Ovary (tissue), 9 donors: ENCODE measurements around the gene CR1L. TPM values are rescaled to one million over a fixed set of nuclear protein-coding genes. Genes with fewer than 3 reads are reported as not detected.
A peak's percentile ranks its signal among the peaks of the same experiment; 100 is the strongest.

Source experiments
- DNase-seq, 5 donors: peaks; one replicate each; pipeline ENCODE4 v3.0.0-alpha.2; 2019 to 2020
- H3K27ac ChIP-seq, 2 donors: fragments of 200-600 bp; one replicate each; pipeline versions ENCODE4 v1.5.1 to v1.8.0; 2019 to 2022
- H3K27me3 ChIP-seq: fragments of 200-600 bp; one replicate; pipeline ENCODE4 v1.8.0; 2022
- H3K36me3 ChIP-seq: fragments of 200-600 bp; sonication (generic); one replicate; pipeline ENCODE4 v1.5.1; 2019
- H3K4me1 ChIP-seq: one replicate; pipeline ENCODE4 v1.8.1; 2013; ENCODE audit warnings: mild to moderate bottlenecking, moderate library complexity; ENCODE audit not compliant: insufficient read depth
- H3K4me3 ChIP-seq: fragments of 200-600 bp; sonication (generic); one replicate; pipeline ENCODE4 v1.5.1; 2017
- H3K9me3 ChIP-seq, 2 donors: fragments of 200-600 bp in 1 of 2; sonication (generic) in 1 of 2; one replicate each; pipeline versions ENCODE4 v1.5.1 to v1.8.1; 2013 to 2019; ENCODE audit warnings: mild to moderate bottlenecking in 1 of 2, moderate library complexity in 1 of 2
- EP300 ChIP-seq: sonication (generic); formaldehyde crosslinking; IDR thresholded peaks from one replicate; pipeline ENCODE4 v1.6.1; 2017; ENCODE audit warnings: antibody characterized with exemption
- POLR2A ChIP-seq: fragments of 450-650 bp; IDR thresholded peaks from one replicate; pipeline ENCODE4 v1.6.1; 2017; ENCODE audit warnings: antibody characterized with exemption, mild to moderate bottlenecking, moderate library complexity
- WGBS, 3 donors: extraction: QIAGEN DNeasy Blood & Tissue Kit in 1 of 3; methylation state at CpG; one replicate each; pipeline versions ENCODE4 v1.1.5 to v1.1.7; 2013 to 2017; 5-methylcytosine and 5-hydroxymethylcytosine counted together
- intact Hi-C, 4 donors: fragments of 100-400 bp; cut with DNase I; formaldehyde crosslinking; loops; one replicate each; pipeline versions ENCODE4 v1.11.0 to v1.15.1; 2022 to 2023
- polyA plus RNA-seq, 2 donors: library from polyadenylated mRNA; stranded (reverse); fragments of 200-250 nt in 1 of 2; fragments of 350-450 nt in 1 of 2; fragmentation: Illumina TruSeq in 1 of 2; extraction: RNeasy Lipid Tissue Mini Kit (QIAGEN cat#74804) in 1 of 2; gene quantifications; one replicate each; pipeline ENCODE4 v1.2.3, GENCODE V29; 2013 to 2014
- total RNA-seq, 7 donors: library from RNA; depleted of rRNA in 2 of 7; stranded (reverse); fragments of >200 nt in 2 of 7; fragmentation: NEBNext Ultra II Directional in 3 of 7; extraction: Animal tissue kit (Norgen Biotek cat#: 25700) in 3 of 7; gene quantifications; one replicate each; pipeline versions ENCODE4 v1.1.0 to v1.2.4, GENCODE V29; 2016 to 2023
- TF ChIP-seq, protein P1 (sequence below), 3 donors: fragments of 450-650 bp in 2 of 3; fragments of 200-600 bp in 1 of 3; IDR thresholded peaks; one replicate each; pipeline versions ENCODE4 v1.5.1 to v1.8.0; 2016 to 2022; ENCODE audit warnings: antibody characterized with exemption in 3 of 3, mild to moderate bottlenecking in 1 of 3
- donor health status: DM: no; HTN: no; CAD: no; lungs with moderate emphysema.
- donor health status: DM: no; HTN: no; CAD: no.
- donor health status: Bipolar disorder and iron deficiency.
- donor health status: DM: yes; HTN: yes; CAD: no.
- donor health status: DM: no; HTN: no; CAD: no.
- donor health status: DM: yes; HTN: yes; CAD: no.

The CR1L gene
- total and polyA plus RNA-seq, 9 donors: 0.92 TPM; not detected in 8

DNA sequence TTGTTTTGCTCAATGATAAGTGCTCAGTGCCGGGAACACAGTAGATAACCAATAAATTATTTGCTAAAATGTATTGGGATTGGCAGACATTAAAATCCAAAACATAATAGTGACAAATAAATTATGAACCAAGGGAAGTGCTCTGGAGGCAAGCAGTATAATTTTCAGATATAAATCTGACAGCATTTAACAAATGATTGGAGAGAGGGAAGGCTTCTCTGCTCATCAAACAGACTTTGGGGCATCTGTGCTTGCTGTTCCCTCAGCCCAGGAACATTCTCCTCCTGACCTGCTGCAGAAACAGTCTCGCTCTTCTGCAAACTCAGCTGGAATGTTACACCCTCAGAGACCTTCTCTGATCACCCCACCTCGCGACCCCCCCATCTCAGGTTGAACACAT lies 109.1 kb downstream of the CR1L start:
- Histone ChIP-seq H3K36me3 (no peaks in the 10 kb centered on the region), H3K4me3 (no peak overlapping the region), H3K27me3 (no peaks in the 10 kb centered on the region), H3K4me1 (peaks cover 19% of the 10 kb centered on the region), H3K9me3 (no peaks in the 10 kb centered on the region), H3K27ac (peak overlapping the region in 1 of 2 donors; percentile 62)
- DNase-seq: no peak
- intact Hi-C loops: no loop called here
- TF ChIP-seq EP300 (no peak), POLR2A (no peak)
- TF ChIP-seq, protein P1, sequence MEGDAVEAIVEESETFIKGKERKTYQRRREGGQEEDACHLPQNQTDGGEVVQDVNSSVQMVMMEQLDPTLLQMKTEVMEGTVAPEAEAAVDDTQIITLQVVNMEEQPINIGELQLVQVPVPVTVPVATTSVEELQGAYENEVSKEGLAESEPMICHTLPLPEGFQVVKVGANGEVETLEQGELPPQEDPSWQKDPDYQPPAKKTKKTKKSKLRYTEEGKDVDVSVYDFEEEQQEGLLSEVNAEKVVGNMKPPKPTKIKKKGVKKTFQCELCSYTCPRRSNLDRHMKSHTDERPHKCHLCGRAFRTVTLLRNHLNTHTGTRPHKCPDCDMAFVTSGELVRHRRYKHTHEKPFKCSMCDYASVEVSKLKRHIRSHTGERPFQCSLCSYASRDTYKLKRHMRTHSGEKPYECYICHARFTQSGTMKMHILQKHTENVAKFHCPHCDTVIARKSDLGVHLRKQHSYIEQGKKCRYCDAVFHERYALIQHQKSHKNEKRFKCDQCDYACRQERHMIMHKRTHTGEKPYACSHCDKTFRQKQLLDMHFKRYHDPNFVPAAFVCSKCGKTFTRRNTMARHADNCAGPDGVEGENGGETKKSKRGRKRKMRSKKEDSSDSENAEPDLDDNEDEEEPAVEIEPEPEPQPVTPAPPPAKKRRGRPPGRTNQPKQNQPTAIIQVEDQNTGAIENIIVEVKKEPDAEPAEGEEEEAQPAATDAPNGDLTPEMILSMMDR (IDR thresholded peaks at IDR 0.05): no peak
- 32 to 44% (median 43%) methylated on average over 4 of the region's 4 CpGs for WGBS, 3 donors

DNA sequence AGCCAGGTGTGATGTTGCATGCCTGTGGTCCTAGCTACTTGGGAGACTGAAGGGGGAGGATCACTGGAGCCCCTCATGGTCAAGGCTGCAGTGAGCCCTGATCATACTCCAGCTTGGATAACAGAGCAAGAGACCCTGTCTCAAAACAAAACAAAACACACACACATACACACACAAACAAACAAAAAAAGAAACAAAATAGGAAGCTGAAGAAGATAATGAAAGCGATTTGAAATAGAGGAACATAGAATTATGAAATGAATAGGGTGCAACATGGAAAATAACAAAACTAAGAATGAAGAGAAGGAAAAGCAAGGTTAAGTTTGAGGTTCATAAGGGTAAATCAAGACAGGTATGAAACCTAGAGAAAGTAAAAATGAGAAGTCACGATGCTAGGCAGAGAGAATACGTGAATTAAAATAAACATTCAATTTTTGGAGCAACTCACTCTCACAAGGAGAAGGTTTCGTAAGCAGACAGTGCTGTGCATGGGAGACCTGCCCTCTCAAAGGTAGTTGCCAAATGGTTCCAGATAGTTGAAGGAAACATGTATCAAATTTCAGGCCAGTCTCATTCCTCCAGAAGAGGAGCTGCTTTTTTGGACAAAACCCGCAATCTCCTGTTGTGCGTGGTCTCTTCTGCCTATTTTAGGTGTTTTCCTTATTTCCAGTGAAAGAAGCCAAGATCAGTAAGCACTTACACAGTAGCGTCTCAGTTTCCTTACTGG lies 110.2 kb downstream of the CR1L start:
- TF ChIP-seq, protein P1 (IDR thresholded peaks at IDR 0.05): no peak
- TF ChIP-seq EP300 (no peak), POLR2A (no peak)
- intact Hi-C loops: no loop called here
- H3K27me3 ChIP-seq: no peaks in the 10 kb centered on the region
- H3K4me1 ChIP-seq: peaks cover 19% of the 10 kb centered on the region
- 25 to 37% (median 26%) methylated on average over 7 of the region's 7 CpGs for WGBS, 3 donors
- no peak overlapping the region for H3K4me3 ChIP-seq
- H3K9me3 ChIP-seq: no peaks in the 10 kb centered on the region
- no peaks in the 10 kb centered on the region for H3K36me3 ChIP-seq
- H3K27ac ChIP-seq: peak overlapping the region in 1 of 2 donors; percentile 62
- peak in 1 of 5 donors; percentile 31 for DNase-seq

DNA sequence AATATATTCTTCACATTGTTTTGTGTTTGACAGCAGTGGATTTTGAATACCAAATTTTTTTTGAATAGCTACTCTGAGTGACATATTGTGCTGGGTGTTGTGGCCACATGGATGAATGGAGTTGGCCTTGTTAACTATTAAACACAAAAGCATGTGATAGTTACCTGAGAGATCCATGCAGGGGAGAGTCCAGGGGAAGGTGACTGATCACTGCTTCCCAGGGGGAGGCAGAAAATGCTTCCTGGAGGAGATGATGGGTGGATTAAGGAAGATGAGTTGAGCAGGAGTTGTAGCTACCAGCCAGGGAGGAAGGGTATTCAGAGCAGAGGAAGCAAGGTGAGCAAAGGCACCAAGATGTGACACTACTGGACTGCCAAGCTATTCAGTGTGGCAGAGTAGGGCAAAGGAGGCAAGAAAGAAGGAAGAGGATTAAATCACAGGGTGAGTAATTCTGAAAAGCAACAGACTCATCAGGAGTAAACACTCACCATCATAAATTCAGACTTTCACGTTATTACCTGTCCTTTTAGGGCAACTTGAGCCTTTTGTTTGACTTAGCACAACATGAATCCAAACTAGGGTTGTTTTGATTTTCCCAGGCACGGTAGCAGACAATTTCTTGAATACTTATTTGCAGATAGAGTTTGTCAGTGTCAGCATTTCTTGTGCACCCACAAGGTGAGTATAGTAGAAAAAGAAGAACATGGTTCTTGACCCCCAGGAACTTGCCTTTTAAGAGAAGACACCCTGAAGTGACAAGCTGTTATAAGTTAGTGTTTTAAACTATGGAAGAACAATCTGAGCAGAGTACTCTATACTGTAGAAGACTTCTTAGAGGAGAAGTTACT lies 111.1 kb downstream of the CR1L start:
- Histone ChIP-seq H3K9me3 (no peaks in the 10 kb centered on the region), H3K36me3 (no peaks in the 10 kb centered on the region), H3K27ac (no peak overlapping the region), H3K27me3 (no peaks in the 10 kb centered on the region), H3K4me3 (no peak overlapping the region), H3K4me1 (peaks cover 19% of the 10 kb centered on the region)
- DNase-seq: no peak
- 46 to 51% (median 48%) methylated on average over 2 of the region's 2 CpGs for WGBS, 3 donors
- TF ChIP-seq EP300 (no peak), POLR2A (no peak)
- TF ChIP-seq, protein P1 (IDR thresholded peaks at IDR 0.05): no peak
- intact Hi-C loops: no loop called here

DNA sequence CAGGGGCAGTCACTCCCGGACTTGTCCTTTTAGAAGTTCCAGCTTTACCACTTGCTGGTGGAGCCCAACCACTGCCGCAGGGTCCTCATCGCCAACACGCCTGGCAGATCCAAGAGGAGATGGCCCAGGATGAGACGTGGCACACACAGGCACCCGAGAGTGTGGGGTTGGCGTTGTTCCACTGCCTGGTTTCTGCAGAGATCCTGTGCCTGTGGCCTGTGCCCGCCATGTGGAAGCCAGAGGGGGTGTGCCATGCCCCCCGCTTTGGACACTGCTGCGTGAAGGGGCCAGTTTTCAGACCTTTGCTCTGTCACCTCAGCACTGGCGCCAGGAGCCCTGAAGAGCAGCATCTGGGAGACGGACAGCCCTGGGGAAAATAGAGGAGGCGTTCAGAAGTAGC lies 117.7 kb downstream of the CR1L start:
- Histone ChIP-seq H3K36me3 (no peaks in the 10 kb centered on the region), H3K4me1 (no peaks in the 10 kb centered on the region), H3K27me3 (no peaks in the 10 kb centered on the region), H3K9me3 (no peaks in the 10 kb centered on the region), H3K4me3 (no peak overlapping the region), H3K27ac (no peak overlapping the region)
- TF ChIP-seq EP300: no peak
- TF ChIP-seq, protein P1 (IDR thresholded peaks at IDR 0.05): no peak
- no peak for TF ChIP-seq POLR2A
- WGBS, 3 donors: 94 to 96% (median 94%) methylated on average over 13 of the region's 13 CpGs
- DNase-seq: peak in 1 of 5 donors; percentile 26
- intact Hi-C loops: no loop called here
